Muscle of leg (tissue), 11 donors: ENCODE data around the gene DPM2. TPM values are rescaled to one million over a fixed set of nuclear protein-coding genes. Genes with fewer than 3 reads are reported as not detected.

Experiments
- DNase-seq: peaks from one replicate; pipeline ENCODE4 v3.0.0; 2013
- H3K27ac ChIP-seq: one replicate; pipeline ENCODE4 v1.5.1; 2013; ENCODE audit warnings: mild to moderate bottlenecking, low read length, control low read depth
- H3K27me3 ChIP-seq: one replicate; pipeline ENCODE4 v1.6.1; 2013; ENCODE audit warnings: low read length; ENCODE audit not compliant: control insufficient read depth, insufficient read depth
- H3K36me3 ChIP-seq: one replicate; pipeline ENCODE4 v1.6.1; 2013; ENCODE audit warnings: low read length; ENCODE audit not compliant: control insufficient read depth, insufficient read depth
- H3K4me1 ChIP-seq: one replicate; pipeline ENCODE4 v1.6.1; 2013; ENCODE audit warnings: low read length; ENCODE audit not compliant: control insufficient read depth, insufficient read depth
- H3K4me3 ChIP-seq: one replicate; pipeline ENCODE4 v1.5.1; 2013; ENCODE audit warnings: low read length, control low read depth
- H3K9me3 ChIP-seq: replicated peaks from 2 replicates; pipeline ENCODE4 v1.6.1; 2013; ENCODE audit warnings: low read depth, low read length; ENCODE audit not compliant: control insufficient read depth
- WGBS: methylation state at CpG from one replicate; pipeline ENCODE4 v1.1.5; 2013; ENCODE audit warnings: missing lambda C conversion rate; ENCODE audit not compliant: insufficient coverage; 5-methylcytosine and 5-hydroxymethylcytosine counted together
- polyA plus RNA-seq, 8 donors: library from polyadenylated mRNA; unstranded; fragments of 120-200 nt; gene quantifications; one replicate each; pipeline versions ENCODE4 v1.2.1 to v1.2.3, GENCODE V29; 2013; ENCODE audit warnings: inconsistent platforms in 1 of 8, low replicate concordance in 1 of 8; ENCODE audit not compliant: insufficient read length in 8 of 8, insufficient read depth in 1 of 8
- total RNA-seq: library from RNA; stranded (reverse); fragments of 120-200 nt; gene quantifications from one replicate; pipeline ENCODE4 v1.2.4, GENCODE V29; 2013

Gene DPM2
- total and polyA plus RNA-seq, 9 donors, result 16.7 to 26.8 (median 23.5) TPM

DNA sequence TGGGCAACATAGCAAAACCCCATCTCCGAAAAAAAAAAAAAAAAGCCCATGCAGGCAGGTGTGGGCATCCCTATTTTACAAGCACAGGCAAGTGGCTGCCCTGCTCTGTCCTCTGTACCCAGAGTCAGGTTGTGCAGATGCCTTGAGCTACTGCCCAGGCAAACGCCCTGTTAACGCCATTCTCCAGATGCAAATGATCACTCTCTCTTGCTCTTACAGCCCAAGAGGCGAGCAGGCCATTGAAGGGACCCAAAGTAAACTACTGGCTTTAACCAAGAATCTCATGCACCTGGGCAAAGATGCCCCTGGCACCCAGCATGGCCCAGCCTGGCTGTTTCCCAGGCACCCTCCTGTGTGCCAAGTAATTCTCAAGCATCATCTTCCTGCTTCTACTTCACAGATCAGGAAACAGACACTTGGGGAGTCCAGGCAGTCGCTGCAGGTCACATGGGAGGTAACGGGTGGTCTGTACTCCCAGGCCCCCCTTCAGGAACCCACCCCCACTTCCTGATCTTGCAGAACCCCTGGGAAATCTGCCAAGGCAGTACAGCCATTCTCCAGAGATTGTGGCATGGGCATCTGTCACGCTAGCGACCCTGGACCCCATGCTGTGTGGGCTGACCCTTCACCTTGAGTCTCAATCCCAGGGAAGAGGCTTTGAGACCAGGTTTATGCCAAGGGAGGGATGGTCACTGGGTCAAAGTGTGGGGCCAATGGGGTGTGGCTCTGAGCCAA lies 28.9 kb upstream of the DPM2 start:
- DNase-seq, result no peak
- WGBS, result 72% methylated on average over 4 of the region's 8 CpGs
- Histone ChIP-seq H3K4me1 (peaks cover 85% of the 10 kb centered on the region), H3K36me3 (no peaks in the 10 kb centered on the region), H3K9me3 (no peaks in the 10 kb centered on the region), H3K4me3 (no peak overlapping the region), H3K27ac (peak overlapping the region; percentile 99), H3K27me3 (no peaks in the 10 kb centered on the region)

DNA sequence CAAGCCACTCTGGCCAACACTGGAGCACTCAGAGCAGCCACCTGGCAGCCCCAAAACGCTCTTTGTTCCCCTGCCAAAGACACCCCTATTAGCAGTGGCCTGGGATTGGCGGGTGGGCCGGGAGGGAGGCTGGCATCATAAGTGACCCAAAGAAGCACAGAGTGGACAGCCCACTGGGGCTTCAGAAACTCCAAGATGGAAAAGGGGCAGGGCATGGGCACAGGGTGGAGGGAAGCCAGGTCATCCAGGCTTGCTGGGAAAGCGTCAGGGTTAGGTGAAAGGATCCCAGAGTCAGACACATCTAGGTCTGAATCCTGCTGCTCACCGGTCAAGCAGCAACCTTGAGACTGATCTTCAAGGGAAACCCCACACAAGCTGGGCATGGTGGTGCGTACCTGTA lies 28.3 kb upstream of the DPM2 start:
- no peaks in the 10 kb centered on the region for H3K36me3 ChIP-seq
- H3K27ac ChIP-seq, result peak overlapping the region; percentile 99
- WGBS, result 58% methylated on average over 4 of the region's 6 CpGs
- H3K4me3 ChIP-seq, result no peak overlapping the region
- DNase-seq, result no peak
- H3K27me3 ChIP-seq, result no peaks in the 10 kb centered on the region
- no peaks in the 10 kb centered on the region for H3K9me3 ChIP-seq
- peaks cover 80% of the 10 kb centered on the region for H3K4me1 ChIP-seq

DNA sequence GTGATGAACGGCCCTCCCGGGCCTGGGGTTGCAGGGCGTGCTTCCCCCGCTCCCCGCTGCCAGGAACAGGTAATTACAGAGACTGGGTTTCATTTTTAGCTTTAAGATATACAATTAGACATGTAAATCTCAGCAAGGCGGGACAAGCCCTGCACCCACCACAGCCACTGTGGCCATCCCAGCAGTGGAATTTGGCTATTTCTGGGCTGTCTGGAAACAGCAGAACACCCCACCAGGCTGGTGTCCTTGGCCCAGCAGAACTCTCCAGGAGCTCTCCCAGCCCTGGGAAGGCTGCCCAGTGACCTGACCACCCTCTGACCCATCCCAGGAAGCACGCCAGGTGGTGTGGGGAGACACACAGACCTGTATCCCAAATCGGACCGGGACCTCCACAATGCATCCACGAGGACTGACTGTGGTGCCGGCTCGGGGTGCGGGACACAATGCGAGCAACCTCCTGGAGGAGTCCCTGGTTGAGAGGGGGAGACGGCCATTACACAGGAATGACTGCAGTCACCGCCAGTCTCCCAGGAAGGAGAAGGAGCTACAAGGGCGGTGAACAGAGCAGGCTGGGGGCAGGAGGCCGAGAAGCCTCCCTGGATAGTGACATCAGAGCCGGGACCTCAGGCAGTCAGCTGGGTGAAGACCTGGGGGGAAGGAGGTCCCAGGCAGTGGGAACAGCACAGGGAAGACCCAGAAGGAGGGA lies 25.9 kb upstream of the DPM2 start:
- 67% methylated on average over 11 of the region's 19 CpGs for WGBS
- H3K27me3 ChIP-seq, result no peaks in the 10 kb centered on the region
- H3K9me3 ChIP-seq, result no peaks in the 10 kb centered on the region
- H3K4me3 ChIP-seq, result no peak overlapping the region
- H3K27ac ChIP-seq, result peak overlapping the region; percentile 74
- DNase-seq, result no peak
- H3K36me3 ChIP-seq, result no peaks in the 10 kb centered on the region
- H3K4me1 ChIP-seq, result peaks cover 65% of the 10 kb centered on the region

DNA sequence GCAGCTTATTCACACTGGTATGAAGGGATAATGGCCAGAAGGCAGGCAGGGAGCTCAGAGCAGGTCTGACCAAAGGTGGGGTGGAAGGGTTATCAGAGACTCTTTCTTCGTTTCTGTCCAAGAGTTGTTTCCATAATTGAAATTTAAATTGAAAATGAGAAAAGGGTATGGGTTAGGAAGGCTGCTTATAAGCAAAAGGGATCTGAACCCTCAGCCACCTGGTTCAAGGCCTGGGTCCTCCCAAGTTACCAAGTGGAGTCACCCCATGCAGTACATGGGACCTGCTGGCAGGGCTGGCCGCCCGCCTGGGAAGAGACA lies 25.3 kb upstream of the DPM2 start:
- Histone ChIP-seq H3K36me3 (no peaks in the 10 kb centered on the region), H3K4me1 (peaks cover 60% of the 10 kb centered on the region), H3K27ac (peak overlapping the region; percentile 74), H3K9me3 (no peaks in the 10 kb centered on the region), H3K4me3 (no peak overlapping the region), H3K27me3 (no peaks in the 10 kb centered on the region)
- 72% methylated on average over 3 of the region's 3 CpGs for WGBS
- DNase-seq, result no peak

DNA sequence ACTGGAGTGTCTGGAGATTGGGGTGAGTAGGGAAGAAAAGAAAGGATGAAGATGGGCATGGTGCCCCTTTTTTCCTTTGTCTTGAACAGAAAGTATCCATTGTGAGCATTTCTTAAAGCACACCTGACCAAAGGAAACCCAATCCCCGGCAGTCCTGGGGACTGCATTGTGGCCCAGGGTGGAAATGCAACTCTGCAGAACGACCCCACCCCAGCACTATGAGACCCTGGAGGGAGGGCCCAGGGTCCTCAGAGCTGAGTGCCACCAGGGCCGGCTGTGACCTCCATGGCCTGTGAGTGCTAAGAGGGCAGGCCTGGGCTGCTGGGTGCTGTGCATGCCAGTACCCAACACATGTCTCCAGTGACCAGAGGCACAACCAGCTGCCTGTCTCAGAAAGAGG lies 24.6 kb upstream of the DPM2 start:
- Histone ChIP-seq H3K27me3 (no peaks in the 10 kb centered on the region), H3K4me1 (peaks cover 55% of the 10 kb centered on the region), H3K4me3 (no peak overlapping the region), H3K36me3 (no peaks in the 10 kb centered on the region), H3K9me3 (peaks cover 2% of the 10 kb centered on the region), H3K27ac (peak overlapping the region; percentile 4)
- no peak for DNase-seq
- no CpG with 5 or more reads among the region's 3 CpGs for WGBS

DNA sequence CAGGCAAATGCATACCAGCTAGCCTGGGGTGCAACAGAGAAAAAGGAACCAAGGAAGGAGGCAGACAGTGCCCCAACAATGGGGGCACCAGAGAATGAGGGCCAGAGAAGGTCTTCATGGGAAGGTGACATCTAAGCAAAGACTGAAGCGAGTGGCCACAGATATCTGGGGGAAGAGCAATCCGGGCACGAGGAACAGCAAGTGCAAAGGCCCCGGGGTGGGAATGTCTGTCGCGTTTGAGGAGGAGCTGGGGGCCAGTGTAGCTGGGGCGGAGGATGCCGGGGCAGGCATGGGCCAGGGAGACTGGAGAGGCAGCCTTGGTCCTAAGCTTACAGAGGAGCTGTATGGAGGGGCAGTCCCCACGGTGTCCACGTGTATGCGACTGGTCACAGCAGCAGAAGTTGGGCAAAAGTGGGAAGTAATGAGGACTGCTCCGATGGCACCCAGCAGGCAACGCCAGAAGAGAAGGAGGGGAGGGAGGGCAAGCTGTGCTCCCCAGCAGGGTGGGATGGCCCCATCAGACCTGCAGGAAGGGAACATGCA lies 24.0 kb upstream of the DPM2 start:
- WGBS, result 94% methylated on average over 13 of the region's 13 CpGs
- peaks cover 49% of the 10 kb centered on the region for H3K4me1 ChIP-seq
- peaks cover 2% of the 10 kb centered on the region for H3K9me3 ChIP-seq
- H3K4me3 ChIP-seq, result no peak overlapping the region
- no peaks in the 10 kb centered on the region for H3K36me3 ChIP-seq
- peak overlapping the region; percentile 4 for H3K27ac ChIP-seq
- no peak for DNase-seq
- H3K27me3 ChIP-seq, result no peaks in the 10 kb centered on the region

DNA sequence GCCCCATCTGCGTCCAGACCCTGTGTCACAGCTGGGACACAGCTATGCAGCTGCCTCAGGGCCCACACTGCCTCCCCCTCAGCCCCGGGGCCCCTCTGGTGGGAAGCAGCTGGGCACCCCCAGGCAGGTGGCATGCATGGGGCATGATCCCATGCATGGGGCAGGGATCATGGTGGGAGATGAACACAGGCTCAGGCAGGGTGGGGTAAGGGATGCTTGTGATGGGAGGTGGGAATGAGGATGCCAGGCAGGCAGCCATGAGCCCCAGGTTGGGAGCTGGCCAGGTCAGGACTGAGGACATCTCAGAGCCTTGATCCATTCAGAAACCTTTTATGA lies 23.5 kb upstream of the DPM2 start:
- no peak for DNase-seq
- 63% methylated on average over 1 of the region's 2 CpGs for WGBS
- H3K4me3 ChIP-seq, result no peak overlapping the region
- no peaks in the 10 kb centered on the region for H3K36me3 ChIP-seq
- peaks cover 43% of the 10 kb centered on the region for H3K4me1 ChIP-seq
- no peak overlapping the region for H3K27ac ChIP-seq
- H3K9me3 ChIP-seq, result peaks cover 2% of the 10 kb centered on the region
- H3K27me3 ChIP-seq, result no peaks in the 10 kb centered on the region

DNA sequence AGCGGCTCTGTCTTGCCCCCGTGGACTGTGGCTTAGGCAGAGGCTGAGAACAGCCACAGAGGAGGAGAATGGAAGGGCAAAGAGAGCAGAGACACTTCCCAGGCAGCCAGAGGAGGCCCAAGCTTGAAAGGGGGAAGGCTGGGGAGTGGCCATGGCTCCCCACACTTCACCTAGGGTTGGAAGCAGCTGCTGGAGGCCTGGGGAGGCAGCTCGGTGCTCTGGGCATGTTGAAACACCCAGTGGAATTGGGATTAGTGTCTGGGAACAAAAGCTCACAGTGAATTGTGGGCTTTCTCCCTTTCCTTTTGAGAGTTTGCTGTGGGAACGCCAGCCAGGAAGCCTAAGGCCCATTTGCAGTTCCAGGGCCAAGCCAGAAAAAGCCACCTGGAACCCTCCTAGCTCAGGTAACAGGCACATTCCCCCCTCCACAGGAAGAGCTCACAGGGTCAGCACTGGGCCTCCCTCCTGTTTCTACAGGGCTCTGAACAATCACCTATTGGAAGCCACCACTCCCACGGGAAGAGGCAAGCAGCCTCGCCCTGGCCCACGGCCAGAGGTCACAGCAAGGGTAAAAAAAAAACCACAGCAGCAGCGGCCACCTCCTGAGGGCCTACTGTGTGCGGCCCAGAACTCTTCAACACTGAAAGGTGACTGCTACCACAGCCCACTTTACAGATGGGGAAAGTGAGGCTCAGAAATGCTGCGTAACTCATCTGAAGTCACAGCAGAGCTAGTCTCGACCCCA lies 22.9 kb upstream of the DPM2 start:
- Histone ChIP-seq H3K4me3 (no peak overlapping the region), H3K27me3 (no peaks in the 10 kb centered on the region), H3K9me3 (peaks cover 2% of the 10 kb centered on the region), H3K36me3 (no peaks in the 10 kb centered on the region), H3K4me1 (peaks cover 40% of the 10 kb centered on the region), H3K27ac (peak overlapping the region; percentile 40)
- 38% methylated on average over 9 of the region's 11 CpGs for WGBS
- DNase-seq, result no peak

DNA sequence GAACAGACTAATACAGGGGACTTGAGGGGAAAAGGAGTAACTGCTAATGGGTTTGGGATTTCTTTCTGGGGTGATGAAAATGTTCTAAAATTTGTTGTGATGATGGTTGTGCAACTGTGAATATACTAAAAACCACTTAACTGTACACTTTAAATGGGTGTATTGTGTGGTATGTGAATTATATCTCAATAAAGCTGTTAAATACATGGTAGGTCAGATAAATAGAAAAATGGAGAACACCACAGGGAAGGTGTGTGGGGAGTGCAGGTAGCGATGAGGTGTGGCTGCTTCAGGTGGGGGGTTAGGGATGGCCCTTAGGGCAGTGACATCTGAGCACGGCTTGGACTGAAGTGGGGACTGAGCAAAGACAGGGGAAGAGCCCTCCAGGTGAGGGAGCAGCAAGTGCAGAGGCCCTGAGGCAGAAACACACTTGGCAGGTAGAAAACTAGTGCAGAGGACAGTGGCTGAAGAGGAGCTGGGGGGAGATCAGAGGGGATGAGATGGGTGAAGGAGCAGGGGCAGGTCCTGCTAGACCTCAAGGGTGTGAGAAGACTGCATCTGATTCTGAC lies 22.3 kb upstream of the DPM2 start:
- no peak overlapping the region for H3K27ac ChIP-seq
- H3K27me3 ChIP-seq, result no peaks in the 10 kb centered on the region
- H3K9me3 ChIP-seq, result peaks cover 2% of the 10 kb centered on the region
- no peaks in the 10 kb centered on the region for H3K36me3 ChIP-seq
- peaks cover 41% of the 10 kb centered on the region for H3K4me1 ChIP-seq
- 93% methylated on average over 2 of the region's 2 CpGs for WGBS
- no peak overlapping the region for H3K4me3 ChIP-seq
- DNase-seq, result no peak

DNA sequence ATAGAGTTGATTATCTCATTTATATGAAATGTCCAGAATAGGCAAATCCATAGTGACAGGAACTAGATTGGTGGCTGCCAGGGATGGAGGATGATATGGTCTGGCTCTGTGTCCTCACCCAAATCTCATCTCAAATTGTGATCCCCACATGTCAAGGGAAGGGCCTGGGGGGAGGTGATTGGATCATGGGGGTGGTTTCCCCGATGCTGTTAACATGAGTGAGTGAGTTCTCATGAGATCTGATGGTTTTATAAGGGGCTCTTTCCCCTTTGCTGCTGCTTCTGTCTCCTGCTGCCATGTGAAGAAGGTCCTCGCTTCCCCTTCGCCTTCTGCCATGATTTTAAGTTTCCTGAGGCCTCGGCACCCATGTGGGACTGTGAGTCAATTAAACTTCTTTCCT lies 21.7 kb upstream of the DPM2 start:
- DNase-seq, result no peak
- H3K27ac ChIP-seq, result no peak overlapping the region
- no CpG with 5 or more reads among the region's 4 CpGs for WGBS
- H3K4me3 ChIP-seq, result no peak overlapping the region
- H3K27me3 ChIP-seq, result no peaks in the 10 kb centered on the region
- H3K36me3 ChIP-seq, result no peaks in the 10 kb centered on the region
- peaks cover 2% of the 10 kb centered on the region for H3K9me3 ChIP-seq
- peaks cover 41% of the 10 kb centered on the region for H3K4me1 ChIP-seq
